A673 (cell line): ENCODE measurements around the gene SLC5A2. TPM values are rescaled to one million over a fixed set of nuclear protein-coding genes. Genes with fewer than 3 reads are reported as not detected.

Experiments used
- BruUV-seq: library from RNA; stranded (reverse); fragments of 400-500 nt; replicated peaks from 2 replicates; lab custom pipeline; 2021; lab: Mats Ljungman, UMichigan
- CTCF ChIA-PET: fragments of 300-600 bp; sonication (Branson Sonifier 250); formaldehyde crosslinking; loops from one replicate; lab custom pipeline; 2022; ENCODE audit warnings: antibody characterized with exemption; lab: Charles Lee
- POLR2A ChIA-PET: fragments of 300-600 bp; sonication (Branson Sonifier 250); formaldehyde crosslinking; loops from one replicate; lab custom pipeline; 2022; ENCODE audit warnings: antibody characterized with exemption; ENCODE audit not compliant: low non-redundant PET; lab: Charles Lee
- DNase-seq: peaks from one replicate; pipeline ENCODE4 v3.0.0-alpha.2; 2015; ENCODE audit warnings: low spot score
- H3K27ac ChIP-seq: fragments of 200-600 bp; sonication (generic); 2 replicates; pipeline ENCODE4 v1.5.1; 2016; ENCODE audit warnings: mixed run types, low read depth, mild to moderate bottlenecking, mixed read lengths, antibody characterized with exemption, low read length; ENCODE audit not compliant: poor library complexity, severe bottlenecking
- H3K27me3 ChIP-seq: fragments of 200-600 bp; sonication (generic); replicated peaks from 2 replicates; pipeline ENCODE4 v1.6.1; 2017; ENCODE audit warnings: mixed run types, low read depth, mild to moderate bottlenecking, mixed read lengths, antibody characterized with exemption, low read length; ENCODE audit not compliant: insufficient read depth, poor library complexity
- H3K36me3 ChIP-seq: fragments of 200-600 bp; sonication (generic); 2 replicates; pipeline ENCODE4 v1.6.1; 2016; ENCODE audit warnings: mixed run types, mild to moderate bottlenecking, mixed read lengths, antibody characterized with exemption, low read length; ENCODE audit not compliant: insufficient read depth, poor library complexity, severe bottlenecking
- H3K4me1 ChIP-seq: fragments of 200-600 bp; sonication (generic); 2 replicates; pipeline ENCODE4 v1.6.1; 2017; ENCODE audit warnings: mixed run types, mild to moderate bottlenecking, mixed read lengths, antibody characterized with exemption, low read length; ENCODE audit not compliant: insufficient read depth, poor library complexity, severe bottlenecking
- H3K4me3 ChIP-seq: fragments of 200-600 bp; sonication (generic); 2 replicates; pipeline ENCODE4 v1.5.1; 2016; ENCODE audit warnings: low read depth, mixed run types, mild to moderate bottlenecking, mixed read lengths, low read length; ENCODE audit not compliant: poor library complexity, severe bottlenecking
- H3K9me3 ChIP-seq: fragments of 200-600 bp; sonication (generic); 2 replicates; pipeline ENCODE4 v1.6.1; 2016; ENCODE audit warnings: mixed run types, low read depth, mild to moderate bottlenecking, mixed read lengths, antibody characterized with exemption, low read length; ENCODE audit not compliant: poor library complexity, severe bottlenecking
- CTCF ChIP-seq: fragments of 300-800, 200-600 bp; sonication (generic); conservative IDR thresholded peaks from 2 replicates; pipeline ENCODE4 v1.5.1; 2017; ENCODE audit warnings: low read depth, mild to moderate bottlenecking, antibody characterized with exemption, low read length, moderate library complexity, mixed read lengths
- EZH2 ChIP-seq: fragments of 200-600 bp; sonication (generic); IDR thresholded peaks from 2 replicates; pipeline ENCODE4 v1.6.1; 2017; ENCODE audit warnings: borderline replicate concordance, low read depth, mild to moderate bottlenecking, mixed read lengths, antibody characterized with exemption, low read length; ENCODE audit not compliant: poor library complexity, severe bottlenecking
- intact Hi-C: fragments of 100-400 bp; cut with micrococcal nuclease; formaldehyde crosslinking; loops from one replicate; pipeline ENCODE4 v1.10.0; 2022; ENCODE audit not compliant: unreplicated experiment
- total RNA-seq: library from RNA; stranded (reverse); gene quantifications from 2 replicates; pipeline ENCODE4 v1.2.3, GENCODE V29; 2021

The SLC5A2 gene
- total RNA-seq, 1 experiment from 2014 or later, result not detected

- Histone ChIP-seq H3K36me3 (no peaks in the 10 kb centered on the region), H3K9me3 (no peaks in the 10 kb centered on the region), H3K4me1 (peaks cover 23% of the 10 kb centered on the region), H3K27ac (peak overlapping the region; percentile 98), H3K27me3 (no peaks in the 10 kb centered on the region), H3K4me3 (peak overlapping the region; percentile 62)
- ChIA-PET CTCF (interaction anchor here (0.5 to 1.0 kb wide), 3 partner anchors 9 to 252 kb away, joined by 3 to 5 read pairs (median 3); a partner anchor contains a TSS), POLR2A (no interaction called here)
- intact Hi-C loops, result no loop called here
- BruUV-seq, result TSS peak; percentile 82
- peak; percentile 64 for DNase-seq
- TF ChIP-seq CTCF (peak; percentile 71), EZH2 (no peak)
Measured at GRCh38 chr16:31460582-31461002, 22.3 kb upstream of the SLC5A2 start.

DNA sequence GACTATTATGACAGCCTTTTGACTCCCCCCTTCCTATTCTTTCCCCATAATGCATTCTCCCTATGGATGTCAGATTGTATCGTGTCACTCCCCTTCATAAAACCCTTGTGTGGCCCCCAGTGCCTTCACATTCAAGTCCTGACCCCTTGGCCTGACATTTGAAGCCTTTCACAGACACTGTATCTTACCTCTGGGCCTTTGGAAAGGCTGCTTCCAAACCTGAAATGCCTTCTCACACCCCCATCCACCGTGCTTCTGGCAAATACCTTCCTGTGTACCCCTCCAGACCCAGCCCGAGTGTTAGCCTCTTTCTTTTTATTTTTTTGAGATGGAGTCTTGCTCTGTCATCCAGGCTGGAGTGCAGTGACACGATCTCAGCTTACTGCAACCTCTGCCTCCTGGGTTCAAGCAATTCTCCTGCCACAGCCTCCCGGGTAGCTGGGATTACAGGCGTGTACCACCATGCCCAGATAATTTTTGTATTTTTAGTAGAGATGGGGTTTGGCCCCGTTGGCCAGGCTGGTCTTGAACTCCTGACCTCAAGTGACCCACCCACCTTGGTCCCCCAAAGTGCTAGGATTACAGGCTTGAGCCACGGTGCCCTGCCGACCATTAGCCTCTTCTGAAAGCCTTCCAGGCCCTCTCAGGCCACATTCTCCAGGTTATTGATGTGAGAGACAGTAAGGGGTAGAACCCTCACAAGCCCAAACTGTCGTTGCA is 21.6 kb upstream of the SLC5A2 start:
- POLR2A ChIA-PET, result no interaction called here
- H3K27ac ChIP-seq, result no peak overlapping the region
- DNase-seq, result no peak

More for the DNA sequence above, 21.6 kb upstream of the SLC5A2 start:
- BruUV-seq, result no TSS peak
- CTCF ChIA-PET, result interaction anchor here (0.6 to 1.0 kb wide), 3 partner anchors 10 to 252 kb away, joined by 3 to 5 read pairs (median 4); partner anchors contain the start of gene TGFB1I1
- no peak overlapping the region for H3K4me3 ChIP-seq
- no peaks in the 10 kb centered on the region for H3K27me3 ChIP-seq
- H3K4me1 ChIP-seq, result peaks cover 17% of the 10 kb centered on the region
- intact Hi-C loops, result no loop called here
- H3K36me3 ChIP-seq, result no peaks in the 10 kb centered on the region
- no peaks in the 10 kb centered on the region for H3K9me3 ChIP-seq
- TF ChIP-seq CTCF, result no peak
- no peak for TF ChIP-seq EZH2
